UCSD-AML1 (cell line): Measurements from ENCODE around the gene OR2V2.

Experiments
- DNase-seq: peaks from one replicate; lab custom pipeline; 2025; ENCODE audit not compliant: unreplicated experiment; lab: John Stamatoyannopoulos, UW

Gene OR2V2

GRCh38 chr5:181205761-181206649, 58.6 kb downstream of the OR2V2 start:
- DNase-seq, result no peak

GRCh38 chr5:181207214-181207959, 60.0 kb downstream of the OR2V2 start:
- no peak for DNase-seq

GRCh38 chr5:181207960-181208253, 60.5 kb downstream of the OR2V2 start:
- no peak for DNase-seq
